ENCODE data around the gene OR1L4. TPM values are rescaled to one million over a fixed set of nuclear protein-coding genes. Genes with fewer than 3 reads are reported as not detected.

OR1L4 gene
- polyA plus RNA-seq (2012; ENCODE audit: insufficient read depth, insufficient read length, low read depth), result not detected

- DNase-seq, result no peak
- H3K36me3 ChIP-seq, result no peaks in the 10 kb centered on the region
- no peak for TF ChIP-seq CTCF (IDR thresholded peaks at IDR 0.05; ENCODE audit: low read depth, low read length)
- H3K9me3 ChIP-seq, result no peaks in the 10 kb centered on the region
- no peak within 1 kb of the TSS for H3K4me3 ChIP-seq (ENCODE audit: low read depth, low read length)
- H3K27me3 ChIP-seq, result 0 out of 2 replicates have a peak, but pooled peaks cover 4% of the 10 kb centered on the region
- no peaks in the 10 kb centered on the region for H3K4me1 ChIP-seq
These were observed at the start of gene OR1L4 for GRCh38 chr9:122723690-122724089. Gene OR1L4 (plus strand): TSS chr9:122723990. CDS start chr9:122723990, 0 bp downstream.

GRCh38 chr9:122684851-122685250 lies 38.9 kb upstream of the OR1L4 start:
- no peaks in the 10 kb centered on the region for H3K9me3 ChIP-seq
- no peaks in the 10 kb centered on the region; the same call in 1 of the 2 replicates for H3K27me3 ChIP-seq
- no peak for DNase-seq
- no peaks in the 10 kb centered on the region for H3K36me3 ChIP-seq
- H3K4me3 ChIP-seq (ENCODE audit: low read depth, low read length), result no peak overlapping the region
- no peak for TF ChIP-seq CTCF (IDR thresholded peaks at IDR 0.05; ENCODE audit: low read depth, low read length)
- H3K4me1 ChIP-seq, result no peaks in the 10 kb centered on the region

- H3K27me3 ChIP-seq, result peaks cover 13% of the 10 kb centered on the region; the same call in 1 of the 2 replicates
- no peaks in the 10 kb centered on the region for H3K9me3 ChIP-seq
- H3K36me3 ChIP-seq, result no peaks in the 10 kb centered on the region
- TF ChIP-seq CTCF (IDR thresholded peaks at IDR 0.05; ENCODE audit: low read depth, low read length), result no peak
- DNase-seq, result no peak
- no peaks in the 10 kb centered on the region for H3K4me1 ChIP-seq
- no peak overlapping the region for H3K4me3 ChIP-seq (ENCODE audit: low read depth, low read length)
These were observed 28.1 kb upstream of the OR1L4 start for GRCh38 chr9:122695696-122696095.

- H3K27me3 ChIP-seq, result 0 out of 2 replicates have a peak, but pooled peaks cover 4% of the 10 kb centered on the region
- no peaks in the 10 kb centered on the region for H3K9me3 ChIP-seq
- no peak for DNase-seq
- TF ChIP-seq CTCF (IDR thresholded peaks at IDR 0.05; ENCODE audit: low read depth, low read length), result no peak
- no peaks in the 10 kb centered on the region for H3K4me1 ChIP-seq
- H3K4me3 ChIP-seq (ENCODE audit: low read depth, low read length), result no peak overlapping the region
- no peaks in the 10 kb centered on the region for H3K36me3 ChIP-seq
These were observed 5.8 kb upstream of the OR1L4 start for GRCh38 chr9:122718038-122718437.

- Histone ChIP-seq H3K9me3 (no peaks in the 10 kb centered on the region), H3K4me1 (no peaks in the 10 kb centered on the region), H3K4me3 (ENCODE audit: low read depth, low read length) (no peak overlapping the region), H3K27me3 (0 out of 2 replicates have a peak, but pooled peaks cover 4% of the 10 kb centered on the region), H3K36me3 (no peaks in the 10 kb centered on the region)
- DNase-seq, result no peak
- no peak for TF ChIP-seq CTCF (IDR thresholded peaks at IDR 0.05; ENCODE audit: low read depth, low read length)
These were observed 4.6 kb upstream of the OR1L4 start for GRCh38 chr9:122719218-122719617.

GRCh38 chr9:122742003-122742402 lies 18.2 kb downstream of the OR1L4 start, which contains the start of gene OR1L6:
Gene OR1L6 (plus strand): TSS chr9:122742303. CDS start chr9:122749848, 7,545 bp downstream.
- Histone ChIP-seq H3K9me3 (no peaks in the 10 kb centered on the region; the same call in 1 of the 2 replicates), H3K4me3 (ENCODE audit: low read depth, low read length) (no peak within 1 kb of the TSS), H3K27me3 (peaks cover 3% of the 10 kb centered on the region), H3K4me1 (no peaks in the 10 kb centered on the region), H3K36me3 (no peaks in the 10 kb centered on the region)
- TF ChIP-seq CTCF (IDR thresholded peaks at IDR 0.05; ENCODE audit: low read depth, low read length), result no peak
- no peak for DNase-seq

Data from BE2C (cell line).